Ovary (tissue), 3 donors: ENCODE data around the gene GJB6.

Source experiments
- CTCF ChIP-seq, 3 donors: fragments of 450-650 bp in 2 of 3; fragments of 200-600 bp in 1 of 3; IDR thresholded peaks; one replicate each; pipeline versions ENCODE4 v1.5.1 to v1.8.0; 2016 to 2022; ENCODE audit warnings: antibody characterized with exemption in 3 of 3, mild to moderate bottlenecking in 1 of 3
- EP300 ChIP-seq: sonication (generic); formaldehyde crosslinking; IDR thresholded peaks from one replicate; pipeline ENCODE4 v1.6.1; 2017; ENCODE audit warnings: antibody characterized with exemption
- POLR2A ChIP-seq: fragments of 450-650 bp; IDR thresholded peaks from one replicate; pipeline ENCODE4 v1.6.1; 2017; ENCODE audit warnings: antibody characterized with exemption, mild to moderate bottlenecking, moderate library complexity
- donor health status: DM: no; HTN: no; CAD: no.

- TF ChIP-seq CTCF (IDR thresholded peaks at IDR 0.05) = no peak
- no peak for TF ChIP-seq EP300
- TF ChIP-seq POLR2A = no peak
Observed at GRCh38 chr13:20206698-20207235, 25.4 kb downstream of the GJB6 start.
